ENCODE measurements around the gene EPHB1.

GRCh38 chr3:134939978-134940377, 144.9 kb downstream of the EPHB1 start:
- TF ChIP-seq POLR2A (IDR thresholded peaks at IDR 0.05) (no peak), CTCF (IDR thresholded peaks at IDR 0.05) (no peak)

Data from esophagus squamous epithelium (tissue), 4 donors.